Activated CD4-positive, alpha-beta T cell treated with anti-CD3 and anti-CD28 coated beads, Interleukin-2, amount 50 U/mL, for 1 hour (primary cell): Measurements from ENCODE around the gene KIAA0232.
"Not testable (repeated sequence)": the region's sequence is repeated elsewhere in the genome, so short reads cannot be mapped to it uniquely, and the experiment has no call there.

Experiments
- DNase-seq: peaks from one replicate; pipeline ENCODE4 v3.0.0-alpha.2; 2020

Gene KIAA0232

GRCh38 chr4:6815029-6815836 is 32.7 kb downstream of the KIAA0232 start:
- no peak for DNase-seq

- no peak for DNase-seq
Measured at GRCh38 chr4:6819295-6819694, 36.8 kb downstream of the KIAA0232 start.

- no peak for DNase-seq
Measured at GRCh38 chr4:6820695-6821094, 38.2 kb downstream of the KIAA0232 start.

- no peak for DNase-seq
Measured at GRCh38 chr4:6824071-6824470, 41.5 kb downstream of the KIAA0232 start.

GRCh38 chr4:6824772-6825402 is 42.4 kb downstream of the KIAA0232 start:
- DNase-seq: no peak

GRCh38 chr4:6825403-6825802 is 42.9 kb downstream of the KIAA0232 start:
- DNase-seq: no peak

- no peak for DNase-seq
Measured at GRCh38 chr4:6826781-6827508, 44.4 kb downstream of the KIAA0232 start.

- DNase-seq: no peak
Measured at GRCh38 chr4:6829086-6829485, 46.6 kb downstream of the KIAA0232 start.

GRCh38 chr4:6834867-6835266 is 52.3 kb downstream of the KIAA0232 start:
- no peak for DNase-seq

- DNase-seq: not testable (repeated sequence)
Measured at GRCh38 chr4:6835616-6836015, 53.1 kb downstream of the KIAA0232 start.

GRCh38 chr4:6837106-6837505 is 54.6 kb downstream of the KIAA0232 start:
- not testable (repeated sequence) for DNase-seq

GRCh38 chr4:6839579-6839978 is 57.1 kb downstream of the KIAA0232 start:
- DNase-seq: no peak

GRCh38 chr4:6840062-6840976 is 57.8 kb downstream of the KIAA0232 start:
- DNase-seq: no peak

GRCh38 chr4:6845027-6845426 is 62.5 kb downstream of the KIAA0232 start:
- no peak for DNase-seq

GRCh38 chr4:6845574-6845973 is 63.0 kb downstream of the KIAA0232 start:
- DNase-seq: no peak

- no peak for DNase-seq
Measured at GRCh38 chr4:6847178-6847577, 64.7 kb downstream of the KIAA0232 start.

GRCh38 chr4:6848717-6849305 is 66.3 kb downstream of the KIAA0232 start:
- DNase-seq: no peak

- DNase-seq: no peak
Measured at GRCh38 chr4:6849691-6850090, 67.2 kb downstream of the KIAA0232 start.

GRCh38 chr4:6851431-6851830 is 68.9 kb downstream of the KIAA0232 start:
- no peak for DNase-seq

GRCh38 chr4:6851962-6852361 is 69.4 kb downstream of the KIAA0232 start:
- no peak for DNase-seq

GRCh38 chr4:6852582-6852981 is 70.1 kb downstream of the KIAA0232 start:
- DNase-seq: no peak

GRCh38 chr4:6854098-6854744 is 71.7 kb downstream of the KIAA0232 start:
- no peak for DNase-seq
